ENCODE data around the gene RRAS2. TPM values are rescaled to one million over a fixed set of nuclear protein-coding genes. Genes with fewer than 3 reads are reported as not detected.
"Not testable (repeated sequence)": the region's sequence is repeated elsewhere in the genome, so short reads cannot be mapped to it uniquely, and the experiment has no call there.

RRAS2 gene
- 141 and 193 TPM in 2 replicates for total RNA-seq (2014; rRNA removed; shearing (Covaris generic); ENCODE audit: low replicate concordance)

GRCh38 chr11:14358729-14359439 lies at the start of gene RRAS2:
TSS of gene RRAS2 (minus strand) at chr11:14359183. CDS start at chr11:14358870, 313 bp downstream.
- peak; percentile 64 for DNase-seq (ENCODE audit: low read depth)
- in situ Hi-C loops (cut with HindIII; ENCODE audit: low pct_unique_long_range_greater_than_20kb, low sequenced_read_pairs): no loop called here

- in situ Hi-C loops (cut with HindIII; ENCODE audit: low pct_unique_long_range_greater_than_20kb, low sequenced_read_pairs): no loop called here
Observed at GRCh38 chr11:14408612-14409011, 49.6 kb upstream of the RRAS2 start.

GRCh38 chr11:14406116-14406515 lies 47.1 kb upstream of the RRAS2 start:
- DNase-seq (ENCODE audit: low read depth); in situ Hi-C loops (cut with HindIII; ENCODE audit: low pct_unique_long_range_greater_than_20kb, low sequenced_read_pairs): not testable (repeated sequence)

More at GRCh38 chr11:14408612-14409011, 49.6 kb upstream of the RRAS2 start:
- no peak for DNase-seq (ENCODE audit: low read depth)

GRCh38 chr11:14403528-14403927 lies 44.5 kb upstream of the RRAS2 start:
- in situ Hi-C loops (cut with HindIII; ENCODE audit: low pct_unique_long_range_greater_than_20kb, low sequenced_read_pairs); DNase-seq (ENCODE audit: low read depth): not testable (repeated sequence)

- in situ Hi-C loops (cut with HindIII; ENCODE audit: low pct_unique_long_range_greater_than_20kb, low sequenced_read_pairs): no loop called here
- DNase-seq (ENCODE audit: low read depth): no peak
Observed at GRCh38 chr11:14399087-14399486, 40.1 kb upstream of the RRAS2 start.

GRCh38 chr11:14396273-14396672 lies 37.3 kb upstream of the RRAS2 start:
- in situ Hi-C loops (cut with HindIII; ENCODE audit: low pct_unique_long_range_greater_than_20kb, low sequenced_read_pairs): no loop called here
- DNase-seq (ENCODE audit: low read depth): no peak

GRCh38 chr11:14393889-14394288 lies 34.9 kb upstream of the RRAS2 start:
- no peak for DNase-seq (ENCODE audit: low read depth)
- in situ Hi-C loops (cut with HindIII; ENCODE audit: low pct_unique_long_range_greater_than_20kb, low sequenced_read_pairs): no loop called here

GRCh38 chr11:14393129-14393528 lies 34.1 kb upstream of the RRAS2 start:
- in situ Hi-C loops (cut with HindIII; ENCODE audit: low pct_unique_long_range_greater_than_20kb, low sequenced_read_pairs): no loop called here
- DNase-seq (ENCODE audit: low read depth): no peak

- in situ Hi-C loops (cut with HindIII; ENCODE audit: low pct_unique_long_range_greater_than_20kb, low sequenced_read_pairs): no loop called here
- DNase-seq (ENCODE audit: low read depth): peak; percentile 21
Observed at GRCh38 chr11:14390669-14391068, 31.7 kb upstream of the RRAS2 start.

- no peak for DNase-seq (ENCODE audit: low read depth)
- in situ Hi-C loops (cut with HindIII; ENCODE audit: low pct_unique_long_range_greater_than_20kb, low sequenced_read_pairs): no loop called here
Observed at GRCh38 chr11:14388352-14388751, 29.4 kb upstream of the RRAS2 start.

GRCh38 chr11:14386895-14387480 lies 28.0 kb upstream of the RRAS2 start:
- no peak for DNase-seq (ENCODE audit: low read depth)
- in situ Hi-C loops (cut with HindIII; ENCODE audit: low pct_unique_long_range_greater_than_20kb, low sequenced_read_pairs): no loop called here

GRCh38 chr11:14386081-14386480 lies 27.1 kb upstream of the RRAS2 start:
- in situ Hi-C loops (cut with HindIII; ENCODE audit: low pct_unique_long_range_greater_than_20kb, low sequenced_read_pairs): no loop called here

GRCh38 chr11:14384338-14384737 lies 25.4 kb upstream of the RRAS2 start:
- in situ Hi-C loops (cut with HindIII; ENCODE audit: low pct_unique_long_range_greater_than_20kb, low sequenced_read_pairs): no loop called here
- no peak for DNase-seq (ENCODE audit: low read depth)

More at GRCh38 chr11:14386081-14386480, 27.1 kb upstream of the RRAS2 start:
- DNase-seq (ENCODE audit: low read depth): no peak

- no peak for DNase-seq (ENCODE audit: low read depth)
- in situ Hi-C loops (cut with HindIII; ENCODE audit: low pct_unique_long_range_greater_than_20kb, low sequenced_read_pairs): no loop called here
Observed at GRCh38 chr11:14381968-14382367, 23.0 kb upstream of the RRAS2 start.

- in situ Hi-C loops (cut with HindIII; ENCODE audit: low pct_unique_long_range_greater_than_20kb, low sequenced_read_pairs): no loop called here
Observed at GRCh38 chr11:14380947-14381561, 22.1 kb upstream of the RRAS2 start.

GRCh38 chr11:14380125-14380936 lies 21.3 kb upstream of the RRAS2 start:
- no peak for DNase-seq (ENCODE audit: low read depth)
- in situ Hi-C loops (cut with HindIII; ENCODE audit: low pct_unique_long_range_greater_than_20kb, low sequenced_read_pairs): no loop called here

More at GRCh38 chr11:14380947-14381561, 22.1 kb upstream of the RRAS2 start:
- DNase-seq (ENCODE audit: low read depth): peak; percentile 80

- in situ Hi-C loops (cut with HindIII; ENCODE audit: low pct_unique_long_range_greater_than_20kb, low sequenced_read_pairs): no loop called here
- DNase-seq (ENCODE audit: low read depth): no peak
Observed at GRCh38 chr11:14378171-14378570, 19.2 kb upstream of the RRAS2 start.

- in situ Hi-C loops (cut with HindIII; ENCODE audit: low pct_unique_long_range_greater_than_20kb, low sequenced_read_pairs): no loop called here
- DNase-seq (ENCODE audit: low read depth): peak; percentile 90
Observed at GRCh38 chr11:14376920-14377319, 17.9 kb upstream of the RRAS2 start.
